ENCODE measurements around the gene WBP2. TPM values are rescaled to one million over a fixed set of nuclear protein-coding genes. Genes with fewer than 3 reads are reported as not detected.

The WBP2 gene
- total and polyA plus RNA-seq, 7 experiments from 2014 or later, result 84.8 to 159 (median 99.4) TPM

- DNase-seq (no peak), ATAC-seq (no peak)
- Mint-ChIP-seq H3K27me3 (no peaks in the 10 kb centered on the region), H3K36me3 (peaks cover 0 to 11% (median 0%) of the 10 kb centered on the region in 5 donors), H3K4me3 (peak overlapping the region in 1 of 10 donors; percentile 29), H3K27ac (peak overlapping the region in 1 of 9 donors; percentile 14), H3K9me3 (peaks cover 0 to 3% (median 0%) of the 10 kb centered on the region in 11 donors), H3K4me1 (peaks cover 12 to 26% (median 21%) of the 10 kb centered on the region in 7 donors)
- Histone ChIP-seq H3K27me3 (ENCODE audit: control insufficient read depth in 2 of 2, insufficient read depth in 2 of 2, low read length in 2 of 2) (no peaks in the 10 kb centered on the region), H3K27ac (ENCODE audit: low read depth, low read length) (no peak overlapping the region), H3K4me3 (ENCODE audit: low read length) (no peak overlapping the region), H3K4me1 (ENCODE audit: control insufficient read depth in 2 of 2, insufficient read depth in 2 of 2, low read length in 2 of 2) (peaks cover 8 to 17% of the 10 kb centered on the region in 2 donors), H3K36me3 (ENCODE audit: control insufficient read depth in 2 of 3, insufficient read depth in 3 of 3, low read length in 3 of 3) (peaks cover 0 to 49% (median 9%) of the 10 kb centered on the region in 3 experiments), H3K9me3 (ENCODE audit: control insufficient read depth in 2 of 3, low read length in 3 of 3) (no peaks in the 10 kb centered on the region)
- POLR2A ChIA-PET, result interaction anchor here (1.4 to 7.1 kb wide), 6 partner anchors 9 to 120 kb away, joined by 3 to 106 read pairs (median 12); partner anchors contain the start of genes TRIM47, UNC13D and WBP2
- CTCF ChIA-PET, result interaction anchor here (0.6 to 1.7 kb wide), 3 partner anchors 21 to 115 kb away, joined by 3 to 8 read pairs (median 3); partner anchors contain the start of genes TRIM47 and WBP2
- intact Hi-C loops (cut with micrococcal nuclease), result no loop called here
Observed at GRCh38 chr17:75899353-75899752, 44.2 kb upstream of the WBP2 start.

- Mint-ChIP-seq H3K27ac (peak overlapping the region in 1 of 9 donors; percentile 13), H3K4me1 (peaks cover 18 to 27% (median 23%) of the 10 kb centered on the region in 7 donors), H3K4me3 (peak overlapping the region in 3 of 10 donors; percentile 13 to 50 (median 29)), H3K9me3 (peaks cover 0 to 3% (median 0%) of the 10 kb centered on the region in 11 donors), H3K27me3 (no peaks in the 10 kb centered on the region), H3K36me3 (peaks cover 0 to 12% (median 0%) of the 10 kb centered on the region in 5 donors)
- ChIA-PET CTCF (interaction anchor here (0.6 to 1.7 kb wide), 3 partner anchors 20 to 116 kb away, joined by 3 to 8 read pairs (median 3); partner anchors contain the start of genes TRIM47 and WBP2), POLR2A (interaction anchor here (1.7 to 7.1 kb wide), 4 partner anchors 22 to 119 kb away, joined by 6 to 106 read pairs (median 30); partner anchors contain the start of genes TRIM47, UNC13D and WBP2)
- H3K9me3 ChIP-seq (ENCODE audit: control insufficient read depth in 2 of 3, low read length in 3 of 3), result no peaks in the 10 kb centered on the region
- intact Hi-C loops (cut with micrococcal nuclease), result no loop called here
- H3K4me1 ChIP-seq (ENCODE audit: control insufficient read depth in 2 of 2, insufficient read depth in 2 of 2, low read length in 2 of 2), result peaks cover 8 to 12% of the 10 kb centered on the region in 2 donors
- H3K27ac ChIP-seq (ENCODE audit: low read depth, low read length), result no peak overlapping the region
- no peaks in the 10 kb centered on the region for H3K27me3 ChIP-seq (ENCODE audit: control insufficient read depth in 2 of 2, insufficient read depth in 2 of 2, low read length in 2 of 2)
- peaks cover 0 to 49% (median 9%) of the 10 kb centered on the region in 3 experiments for H3K36me3 ChIP-seq (ENCODE audit: control insufficient read depth in 2 of 3, insufficient read depth in 3 of 3, low read length in 3 of 3)
- DNase-seq (no peak), ATAC-seq (no peak)
- no peak overlapping the region for H3K4me3 ChIP-seq (ENCODE audit: low read length)
Observed at GRCh38 chr17:75898791-75899190, 43.7 kb upstream of the WBP2 start.

GRCh38 chr17:75898065-75898464 is 42.9 kb upstream of the WBP2 start:
- no peak for DNase-seq

GRCh38 chr17:75897160-75898019 is 42.3 kb upstream of the WBP2 start:
- ChIA-PET POLR2A (interaction anchor here (0.7 to 7.1 kb wide), 19 partner anchors 9 to 144 kb away, joined by 3 to 106 read pairs (median 6); partner anchors contain the start of genes FBF1, TRIM47, UNC13D and UNK), CTCF (interaction anchor here (0.6 to 3.2 kb wide), 11 partner anchors 8 to 149 kb away, joined by 3 to 21 read pairs (median 5); partner anchors contain the start of genes GALK1, TRIM47 and WBP2)
- Mint-ChIP-seq H3K27ac (peak overlapping the region in 8 of 9 donors; percentile 29 to 85 (median 70)), H3K9me3 (peaks cover 0 to 3% (median 0%) of the 10 kb centered on the region in 11 donors), H3K36me3 (peaks cover 0 to 14% (median 0%) of the 10 kb centered on the region in 5 donors), H3K4me3 (peak overlapping the region; percentile 55 to 88 (median 77)), H3K27me3 (no peaks in the 10 kb centered on the region), H3K4me1 (peaks cover 22 to 32% (median 26%) of the 10 kb centered on the region in 7 donors)
- Histone ChIP-seq H3K4me1 (ENCODE audit: control insufficient read depth in 2 of 2, insufficient read depth in 2 of 2, low read length in 2 of 2) (peaks cover 8 to 12% of the 10 kb centered on the region in 2 donors), H3K27me3 (ENCODE audit: control insufficient read depth in 2 of 2, insufficient read depth in 2 of 2, low read length in 2 of 2) (no peaks in the 10 kb centered on the region), H3K4me3 (ENCODE audit: low read length) (no peak overlapping the region), H3K9me3 (ENCODE audit: control insufficient read depth in 2 of 3, low read length in 3 of 3) (no peaks in the 10 kb centered on the region), H3K27ac (ENCODE audit: low read depth, low read length) (peak overlapping the region; percentile 75), H3K36me3 (ENCODE audit: control insufficient read depth in 2 of 3, insufficient read depth in 3 of 3, low read length in 3 of 3) (peaks cover 0 to 48% (median 9%) of the 10 kb centered on the region in 3 experiments)
- ATAC-seq (no peak), DNase-seq (no peak)
- intact Hi-C loops (cut with micrococcal nuclease), result loop anchor here (2.0 kb wide), 4 partner anchors 43 to 205 kb away; partner anchors contain the start of genes EXOC7 (in 1 of the 2), FBF1 (in 1 of the 2) and UNK (in 1 of the 2)

More at GRCh38 chr17:75898065-75898464, 42.9 kb upstream of the WBP2 start:
- ATAC-seq, result no peak
- Histone ChIP-seq H3K4me3 (ENCODE audit: low read length) (no peak overlapping the region), H3K27me3 (ENCODE audit: control insufficient read depth in 2 of 2, insufficient read depth in 2 of 2, low read length in 2 of 2) (no peaks in the 10 kb centered on the region), H3K27ac (ENCODE audit: low read depth, low read length) (no peak overlapping the region), H3K9me3 (ENCODE audit: control insufficient read depth in 2 of 3, low read length in 3 of 3) (no peaks in the 10 kb centered on the region), H3K36me3 (ENCODE audit: control insufficient read depth in 2 of 3, insufficient read depth in 3 of 3, low read length in 3 of 3) (peaks cover 0 to 49% (median 9%) of the 10 kb centered on the region in 3 experiments), H3K4me1 (ENCODE audit: control insufficient read depth in 2 of 2, insufficient read depth in 2 of 2, low read length in 2 of 2) (peaks cover 8 to 12% of the 10 kb centered on the region in 2 donors)
- peak overlapping the region in 2 of 9 donors; percentile 71 to 75 for H3K27ac Mint-ChIP-seq
- POLR2A ChIA-PET, result interaction anchor here (3.1 to 7.1 kb wide), 5 partner anchors 21 to 119 kb away, joined by 15 to 106 read pairs (median 41); partner anchors contain the start of genes TRIM47, UNC13D and WBP2
- peak overlapping the region in 8 of 10 donors; percentile 57 to 86 (median 77) for H3K4me3 Mint-ChIP-seq
- peaks cover 22 to 32% (median 26%) of the 10 kb centered on the region in 7 donors for H3K4me1 Mint-ChIP-seq
- no peaks in the 10 kb centered on the region for H3K27me3 Mint-ChIP-seq
- H3K36me3 Mint-ChIP-seq, result peaks cover 0 to 14% (median 0%) of the 10 kb centered on the region in 5 donors
- H3K9me3 Mint-ChIP-seq, result peaks cover 0 to 3% (median 0%) of the 10 kb centered on the region in 11 donors
- intact Hi-C loops (cut with micrococcal nuclease), result no loop called here
- CTCF ChIA-PET, result interaction anchor here (1.7 to 2.9 kb wide), 3 partner anchors 8 to 43 kb away, joined by 8 to 20 read pairs (median 9); partner anchors contain the start of genes TRIM47 and WBP2

- Histone ChIP-seq H3K27ac (ENCODE audit: low read depth, low read length) (peak within 1 kb of the TSS; percentile 75), H3K27me3 (ENCODE audit: control insufficient read depth in 2 of 2, insufficient read depth in 2 of 2, low read length in 2 of 2) (no peaks in the 10 kb centered on the region), H3K4me3 (ENCODE audit: low read length) (peak within 1 kb of the TSS; percentile 65), H3K36me3 (ENCODE audit: control insufficient read depth in 2 of 3, insufficient read depth in 3 of 3, low read length in 3 of 3) (peaks cover 0 to 48% (median 8%) of the 10 kb centered on the region in 3 experiments), H3K9me3 (ENCODE audit: control insufficient read depth in 2 of 3, low read length in 3 of 3) (no peaks in the 10 kb centered on the region), H3K4me1 (ENCODE audit: control insufficient read depth in 2 of 2, insufficient read depth in 2 of 2, low read length in 2 of 2) (peaks cover 8 to 12% of the 10 kb centered on the region in 2 donors)
- POLR2A ChIA-PET, result interaction anchor here (0.6 to 7.1 kb wide), 29 partner anchors 8 to 1141 kb away, joined by 3 to 106 read pairs (median 5); partner anchors contain the start of genes FBF1, MRPL38, TRIM47 and UNC13D
- peaks cover 22 to 32% (median 26%) of the 10 kb centered on the region in 7 donors for H3K4me1 Mint-ChIP-seq
- peak within 1 kb of the TSS; percentile 66 to 91 (median 85) for H3K27ac Mint-ChIP-seq
- DNase-seq (peak; percentile 63 to 87 (median 71)), ATAC-seq (peak; percentile 91)
- H3K27me3 Mint-ChIP-seq, result no peaks in the 10 kb centered on the region
- H3K4me3 Mint-ChIP-seq, result peak within 1 kb of the TSS; percentile 55 to 92 (median 84)
- H3K36me3 Mint-ChIP-seq, result peaks cover 0 to 14% (median 0%) of the 10 kb centered on the region in 5 donors
- peaks cover 0 to 3% (median 0%) of the 10 kb centered on the region in 11 donors for H3K9me3 Mint-ChIP-seq
- CTCF ChIA-PET, result interaction anchor here (0.5 to 3.2 kb wide), 22 partner anchors 9 to 571 kb away, joined by 3 to 21 read pairs (median 3); partner anchors contain the start of genes AANAT, FBF1, GALK1 and TRIM47
- intact Hi-C loops (cut with micrococcal nuclease), result loop anchor here (1.0 to 2.0 kb wide), 13 partner anchors 8 to 206 kb away; partner anchors contain the start of genes UNK (in 2 of the 2), ACOX1 (in 1 of the 2), EXOC7 (in 1 of the 2) and FBF1 (in 1 of the 2)
Observed at GRCh38 chr17:75896415-75897159, 41.5 kb upstream of the WBP2 start, which contains the start of gene TRIM65. Gene TRIM65 (minus strand): TSS chr17:75896951. CDS start chr17:75896937, 14 bp downstream.

Data from naive thymus-derived CD4-positive, alpha-beta T cell (primary cell).